ENCODE results near the gene STX16. TPM values are rescaled to one million over a fixed set of nuclear protein-coding genes. Genes with fewer than 3 reads are reported as not detected.

STX16 gene
- total RNA-seq, 1 donor from 2014 or later, result 32.4 TPM

DNA sequence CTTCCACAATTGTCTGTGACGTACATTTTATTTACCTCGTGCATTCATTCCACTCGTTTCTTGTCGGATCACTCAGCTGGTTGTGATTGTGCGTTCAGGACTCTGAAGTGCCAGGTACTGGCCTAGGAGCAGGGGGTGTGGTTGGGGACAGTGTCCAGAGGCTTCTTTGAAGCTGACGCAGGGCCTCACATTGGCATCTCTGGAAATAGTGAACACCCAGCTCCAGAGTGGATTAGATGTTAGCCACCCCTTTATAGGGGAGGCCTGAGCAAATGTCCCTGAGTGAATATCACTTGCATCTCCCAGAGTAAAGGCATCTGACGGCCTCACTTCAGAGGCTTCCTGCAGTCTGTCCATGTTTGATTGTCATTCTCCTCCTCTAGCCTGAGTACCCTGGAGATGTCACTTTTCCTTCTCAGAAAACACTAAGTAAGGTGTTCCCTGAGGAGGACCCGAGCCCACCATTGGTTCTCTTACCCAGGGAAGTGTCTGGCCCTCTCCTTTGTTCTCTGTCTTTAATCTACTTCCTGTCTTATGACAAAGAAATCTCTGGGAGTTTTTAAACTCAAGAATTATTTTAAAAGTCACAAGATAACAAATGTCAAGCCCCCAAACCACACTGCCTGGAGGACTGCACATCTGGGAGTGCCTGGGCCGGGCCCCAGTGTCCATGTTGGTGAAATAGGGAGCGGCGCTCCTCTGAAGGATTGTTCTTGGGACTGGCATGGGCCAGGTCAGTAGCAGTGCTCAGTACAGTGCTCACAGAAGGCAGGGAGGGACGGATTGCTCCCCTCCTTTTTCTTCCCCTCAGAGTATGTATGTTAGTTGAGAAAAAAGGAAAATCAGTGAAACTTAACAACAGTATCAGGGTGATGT is 10.8 kb downstream of the STX16 start:
- Histone ChIP-seq H3K9ac (ENCODE audit: low read depth in 1 of 3, low read length in 3 of 3) (peak overlapping the region; percentile 15 to 60 (median 59)), H3K9me3 (ENCODE audit: control insufficient read depth in 3 of 3, low read length in 3 of 3) (no peaks in the 10 kb centered on the region), H3K4me3 (ENCODE audit: low read length in 3 of 3) (peak overlapping the region in 2 of 3 donors; percentile 13 to 38), H3K36me3 (ENCODE audit: control insufficient read depth in 3 of 3, insufficient read depth in 3 of 3, low read length in 3 of 3) (peaks cover 0 to 6% (median 2%) of the 10 kb centered on the region in 3 donors), H3K4me1 (ENCODE audit: control insufficient read depth in 3 of 3, insufficient read depth in 3 of 3, low read length in 3 of 3) (peaks cover 21 to 35% (median 32%) of the 10 kb centered on the region in 3 donors), H3K27ac (ENCODE audit: low read depth, low read length) (peak overlapping the region; percentile 54), H3K27me3 (ENCODE audit: control insufficient read depth in 3 of 3, insufficient read depth in 3 of 3, low read length in 3 of 3) (no peaks in the 10 kb centered on the region)

DNA sequence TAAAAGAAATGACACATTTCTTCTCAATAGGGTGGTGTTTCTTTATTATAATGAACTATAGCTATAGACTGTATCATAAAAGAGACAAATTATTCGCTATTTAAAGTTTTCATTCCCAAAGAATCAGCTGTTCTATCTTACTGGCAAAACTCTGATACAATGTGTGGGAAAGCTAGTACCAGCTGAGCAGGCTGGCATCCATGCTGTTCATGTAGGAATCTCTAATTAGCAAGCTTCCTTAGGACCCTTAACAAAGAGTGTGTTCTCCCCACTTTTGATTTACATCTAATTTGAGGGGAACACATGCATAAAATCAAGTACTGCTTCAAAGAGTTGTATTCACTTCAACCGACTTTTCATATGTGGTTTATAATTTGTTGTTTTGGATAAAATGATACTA is 13.2 kb downstream of the STX16 start:
- Histone ChIP-seq H3K27ac (ENCODE audit: low read depth, low read length) (no peak overlapping the region), H3K27me3 (ENCODE audit: control insufficient read depth in 3 of 3, insufficient read depth in 3 of 3, low read length in 3 of 3) (no peaks in the 10 kb centered on the region), H3K9me3 (ENCODE audit: control insufficient read depth in 3 of 3, low read length in 3 of 3) (no peaks in the 10 kb centered on the region), H3K4me3 (ENCODE audit: low read length in 3 of 3) (no peak overlapping the region), H3K36me3 (ENCODE audit: control insufficient read depth in 3 of 3, insufficient read depth in 3 of 3, low read length in 3 of 3) (peaks cover 12 to 18% (median 13%) of the 10 kb centered on the region in 3 donors), H3K4me1 (ENCODE audit: control insufficient read depth in 3 of 3, insufficient read depth in 3 of 3, low read length in 3 of 3) (peaks cover 20 to 28% (median 23%) of the 10 kb centered on the region in 3 donors), H3K9ac (ENCODE audit: low read depth in 1 of 3, low read length in 3 of 3) (no peak overlapping the region)

DNA sequence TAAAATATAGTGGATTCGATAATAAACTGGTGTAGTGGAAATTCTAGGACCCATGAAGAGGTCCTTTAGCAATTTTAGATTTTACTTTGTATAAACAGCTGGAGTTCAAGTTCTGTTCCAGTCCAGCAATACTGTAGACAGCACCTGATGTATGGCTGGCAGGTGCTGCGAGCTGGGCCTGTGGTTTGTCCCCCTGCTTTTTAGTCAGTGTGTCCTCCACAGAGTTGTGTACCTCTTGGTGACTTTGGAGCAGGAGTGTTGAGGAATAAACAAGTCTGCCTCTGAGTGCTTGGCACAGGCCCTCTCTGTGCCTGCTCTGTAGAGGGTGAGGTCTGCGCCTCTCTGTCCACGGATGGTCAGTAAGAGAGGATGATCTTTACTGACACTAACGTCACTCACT is 13.8 kb downstream of the STX16 start:
- Histone ChIP-seq H3K9ac (ENCODE audit: low read depth in 1 of 3, low read length in 3 of 3) (no peak overlapping the region), H3K36me3 (ENCODE audit: control insufficient read depth in 3 of 3, insufficient read depth in 3 of 3, low read length in 3 of 3) (peaks cover 17 to 24% (median 17%) of the 10 kb centered on the region in 3 donors), H3K27ac (ENCODE audit: low read depth, low read length) (peak overlapping the region; percentile 45), H3K9me3 (ENCODE audit: control insufficient read depth in 3 of 3, low read length in 3 of 3) (no peaks in the 10 kb centered on the region), H3K27me3 (ENCODE audit: control insufficient read depth in 3 of 3, insufficient read depth in 3 of 3, low read length in 3 of 3) (no peaks in the 10 kb centered on the region), H3K4me1 (ENCODE audit: control insufficient read depth in 3 of 3, insufficient read depth in 3 of 3, low read length in 3 of 3) (peaks cover 20 to 26% (median 22%) of the 10 kb centered on the region in 3 donors), H3K4me3 (ENCODE audit: low read length in 3 of 3) (no peak overlapping the region)

DNA sequence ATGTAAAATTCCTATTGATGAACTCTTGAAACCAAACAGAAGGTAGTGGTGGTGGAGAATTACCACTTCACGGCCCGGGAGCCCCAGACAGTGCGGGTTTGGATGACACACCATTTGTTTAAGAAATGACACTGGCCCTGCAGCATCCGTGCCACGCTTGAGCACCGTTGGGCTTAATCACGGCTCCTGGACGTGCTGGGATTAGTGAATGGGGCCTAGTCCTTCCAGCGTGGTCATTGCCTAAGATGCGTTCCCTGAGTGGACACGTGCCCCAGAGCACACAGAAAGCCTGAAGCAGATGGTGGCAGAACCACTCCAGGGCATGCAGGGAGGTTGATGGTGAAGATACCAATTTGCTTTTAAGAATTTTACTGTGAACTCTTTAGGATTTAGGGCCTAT is 14.5 kb downstream of the STX16 start:
- no peak overlapping the region for H3K4me3 ChIP-seq (ENCODE audit: low read length in 3 of 3)
- H3K9me3 ChIP-seq (ENCODE audit: control insufficient read depth in 3 of 3, low read length in 3 of 3), result no peaks in the 10 kb centered on the region
- H3K27me3 ChIP-seq (ENCODE audit: control insufficient read depth in 3 of 3, insufficient read depth in 3 of 3, low read length in 3 of 3), result no peaks in the 10 kb centered on the region
- H3K9ac ChIP-seq (ENCODE audit: low read depth in 1 of 3, low read length in 3 of 3), result no peak overlapping the region
- peaks cover 18 to 25% (median 20%) of the 10 kb centered on the region in 3 donors for H3K4me1 ChIP-seq (ENCODE audit: control insufficient read depth in 3 of 3, insufficient read depth in 3 of 3, low read length in 3 of 3)
- peaks cover 21 to 31% (median 23%) of the 10 kb centered on the region in 3 donors for H3K36me3 ChIP-seq (ENCODE audit: control insufficient read depth in 3 of 3, insufficient read depth in 3 of 3, low read length in 3 of 3)
- peak overlapping the region; percentile 45 for H3K27ac ChIP-seq (ENCODE audit: low read depth, low read length)

DNA sequence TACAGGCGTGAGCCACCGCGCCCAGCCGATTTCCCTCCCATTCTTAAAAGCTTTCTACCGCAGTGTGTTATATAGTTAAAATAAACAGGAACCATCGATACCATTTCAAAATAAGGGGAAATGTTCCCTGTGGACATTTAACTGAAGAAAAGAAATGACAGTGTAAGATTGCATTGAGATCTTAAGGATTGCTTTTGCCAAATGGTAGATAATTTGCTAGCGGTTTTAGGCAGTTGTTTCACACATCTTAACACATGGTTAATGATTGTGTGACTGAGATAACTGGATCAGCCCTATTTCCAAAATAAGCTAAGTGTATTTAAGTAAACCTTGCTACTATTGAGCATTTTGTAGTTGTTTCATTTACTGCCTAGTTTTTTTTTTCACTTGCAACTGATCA is 15.6 kb downstream of the STX16 start:
- peaks cover 27 to 37% (median 30%) of the 10 kb centered on the region in 3 donors for H3K36me3 ChIP-seq (ENCODE audit: control insufficient read depth in 3 of 3, insufficient read depth in 3 of 3, low read length in 3 of 3)

DNA sequence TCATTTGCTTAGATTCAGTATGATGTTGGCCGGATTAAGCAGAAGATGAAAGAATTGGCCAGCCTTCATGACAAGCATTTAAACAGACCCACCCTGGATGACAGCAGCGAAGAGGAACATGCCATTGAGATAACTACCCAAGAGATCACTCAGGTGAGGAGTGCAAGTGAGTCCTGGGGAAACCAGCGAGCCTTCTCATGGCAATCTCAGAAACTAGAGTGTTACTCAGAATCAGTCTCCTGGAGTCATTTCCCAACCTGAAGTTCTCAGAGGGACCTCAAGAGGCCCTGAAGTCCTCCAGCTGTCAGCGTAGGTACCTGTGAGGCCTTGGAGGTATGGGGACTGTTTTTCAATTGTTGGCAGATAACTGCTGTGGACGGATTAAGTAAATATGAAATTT is 16.9 kb downstream of the STX16 start:
- no peak overlapping the region for H3K27ac ChIP-seq (ENCODE audit: low read depth, low read length)
- peaks cover 27 to 41% (median 36%) of the 10 kb centered on the region in 3 donors for H3K36me3 ChIP-seq (ENCODE audit: control insufficient read depth in 3 of 3, insufficient read depth in 3 of 3, low read length in 3 of 3)
- H3K4me3 ChIP-seq (ENCODE audit: low read length in 3 of 3), result no peak overlapping the region
- H3K9ac ChIP-seq (ENCODE audit: low read depth in 1 of 3, low read length in 3 of 3), result no peak overlapping the region
- no peaks in the 10 kb centered on the region for H3K9me3 ChIP-seq (ENCODE audit: control insufficient read depth in 3 of 3, low read length in 3 of 3)
- H3K27me3 ChIP-seq (ENCODE audit: control insufficient read depth in 3 of 3, insufficient read depth in 3 of 3, low read length in 3 of 3), result no peaks in the 10 kb centered on the region
- H3K4me1 ChIP-seq (ENCODE audit: control insufficient read depth in 3 of 3, insufficient read depth in 3 of 3, low read length in 3 of 3), result peaks cover 3 to 10% (median 6%) of the 10 kb centered on the region in 3 donors

More for the DNA sequence above, 15.6 kb downstream of the STX16 start:
- no peak overlapping the region for H3K9ac ChIP-seq (ENCODE audit: low read depth in 1 of 3, low read length in 3 of 3)
- H3K9me3 ChIP-seq (ENCODE audit: control insufficient read depth in 3 of 3, low read length in 3 of 3), result no peaks in the 10 kb centered on the region
- no peaks in the 10 kb centered on the region for H3K27me3 ChIP-seq (ENCODE audit: control insufficient read depth in 3 of 3, insufficient read depth in 3 of 3, low read length in 3 of 3)
- H3K27ac ChIP-seq (ENCODE audit: low read depth, low read length), result no peak overlapping the region
- peaks cover 8 to 15% (median 11%) of the 10 kb centered on the region in 3 donors for H3K4me1 ChIP-seq (ENCODE audit: control insufficient read depth in 3 of 3, insufficient read depth in 3 of 3, low read length in 3 of 3)
- no peak overlapping the region for H3K4me3 ChIP-seq (ENCODE audit: low read length in 3 of 3)

DNA sequence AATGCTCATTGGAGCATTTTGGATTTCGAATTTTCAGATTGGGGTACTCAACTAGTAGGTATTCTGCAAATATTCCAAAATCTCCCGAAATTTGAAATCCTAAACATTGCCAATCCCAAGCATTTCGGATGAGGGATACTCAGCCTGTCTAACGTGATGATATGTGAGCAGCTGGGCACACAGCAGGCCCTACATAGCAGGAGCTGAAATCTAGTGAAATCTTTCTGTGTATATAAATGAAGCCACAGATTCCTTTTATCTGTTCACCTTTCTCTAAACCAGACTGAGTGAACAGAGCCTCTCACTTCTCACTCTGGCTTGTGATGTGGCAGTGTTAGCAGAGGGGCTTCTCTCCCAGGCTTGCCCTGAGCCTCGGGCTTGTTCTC is 17.8 kb downstream of the STX16 start:
- Histone ChIP-seq H3K27ac (ENCODE audit: low read depth, low read length) (no peak overlapping the region), H3K4me3 (ENCODE audit: low read length in 3 of 3) (no peak overlapping the region), H3K36me3 (ENCODE audit: control insufficient read depth in 3 of 3, insufficient read depth in 3 of 3, low read length in 3 of 3) (peaks cover 33 to 50% (median 45%) of the 10 kb centered on the region in 3 donors), H3K27me3 (ENCODE audit: control insufficient read depth in 3 of 3, insufficient read depth in 3 of 3, low read length in 3 of 3) (no peaks in the 10 kb centered on the region), H3K9ac (ENCODE audit: low read depth in 1 of 3, low read length in 3 of 3) (no peak overlapping the region), H3K9me3 (ENCODE audit: control insufficient read depth in 3 of 3, low read length in 3 of 3) (no peaks in the 10 kb centered on the region), H3K4me1 (ENCODE audit: control insufficient read depth in 3 of 3, insufficient read depth in 3 of 3, low read length in 3 of 3) (peaks cover 3 to 10% (median 6%) of the 10 kb centered on the region in 3 donors)

DNA sequence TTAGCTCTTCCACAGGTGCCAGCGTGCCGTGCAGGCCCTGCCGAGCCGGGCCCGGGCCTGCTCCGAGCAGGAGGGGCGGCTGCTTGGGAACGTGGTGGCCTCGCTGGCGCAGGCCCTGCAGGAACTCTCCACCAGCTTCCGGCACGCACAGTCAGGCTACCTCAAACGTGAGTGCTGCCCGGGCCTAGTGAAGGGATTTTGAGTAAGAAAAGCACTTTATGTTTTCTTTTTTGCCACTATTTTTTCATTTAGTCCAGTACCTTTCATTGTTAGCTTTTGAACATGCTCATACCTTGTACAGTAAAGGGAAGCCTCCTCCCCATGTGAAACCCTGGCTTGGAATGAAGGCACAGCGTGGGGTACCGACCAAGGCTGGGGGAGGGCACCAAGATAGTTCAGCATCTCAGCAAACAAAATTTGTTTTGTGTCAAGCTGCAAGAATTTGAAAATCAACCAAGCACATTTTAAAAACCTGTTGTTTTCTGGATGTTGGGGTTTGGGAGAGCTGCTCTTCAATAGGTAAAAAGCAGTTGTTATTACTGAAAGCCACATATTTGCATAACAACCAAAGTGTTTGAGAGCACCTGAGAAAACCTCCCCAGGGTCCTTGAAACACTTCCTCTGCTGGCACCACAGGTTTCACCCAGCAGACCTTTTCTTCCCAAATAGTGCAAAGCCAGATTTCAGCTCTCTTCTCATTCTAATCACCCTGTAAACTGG is 18.4 kb downstream of the STX16 start:
- peaks cover 33 to 51% (median 50%) of the 10 kb centered on the region in 3 donors for H3K36me3 ChIP-seq (ENCODE audit: control insufficient read depth in 3 of 3, insufficient read depth in 3 of 3, low read length in 3 of 3)
- H3K27me3 ChIP-seq (ENCODE audit: control insufficient read depth in 3 of 3, insufficient read depth in 3 of 3, low read length in 3 of 3), result no peaks in the 10 kb centered on the region
- H3K27ac ChIP-seq (ENCODE audit: low read depth, low read length), result no peak overlapping the region

DNA sequence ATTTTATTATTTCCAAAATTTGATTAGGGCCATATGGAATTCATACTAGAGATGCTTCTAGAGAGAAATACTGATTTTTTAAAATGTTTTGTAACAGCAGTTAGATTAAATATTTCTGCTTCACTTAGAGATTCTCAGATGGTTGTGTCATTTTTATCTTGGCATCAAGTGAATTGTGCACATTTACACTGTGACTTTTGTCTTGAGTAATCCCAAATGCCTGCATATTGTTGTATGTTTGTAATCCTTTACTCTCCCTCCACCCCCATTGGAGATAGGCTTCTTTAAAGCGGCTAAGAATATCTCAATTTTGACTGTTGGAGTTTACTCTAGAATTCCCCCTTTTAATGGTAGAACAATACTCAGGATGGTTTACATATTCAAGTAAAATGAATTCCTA is 19.0 kb downstream of the STX16 start:
- no peak overlapping the region for H3K9ac ChIP-seq (ENCODE audit: low read depth in 1 of 3, low read length in 3 of 3)
- no peak overlapping the region for H3K4me3 ChIP-seq (ENCODE audit: low read length in 3 of 3)
- H3K9me3 ChIP-seq (ENCODE audit: control insufficient read depth in 3 of 3, low read length in 3 of 3), result no peaks in the 10 kb centered on the region
- H3K4me1 ChIP-seq (ENCODE audit: control insufficient read depth in 3 of 3, insufficient read depth in 3 of 3, low read length in 3 of 3), result peaks cover 3 to 6% (median 4%) of the 10 kb centered on the region in 3 donors
- H3K27ac ChIP-seq (ENCODE audit: low read depth, low read length), result no peak overlapping the region
- peaks cover 35 to 54% (median 50%) of the 10 kb centered on the region in 3 donors for H3K36me3 ChIP-seq (ENCODE audit: control insufficient read depth in 3 of 3, insufficient read depth in 3 of 3, low read length in 3 of 3)
- no peaks in the 10 kb centered on the region for H3K27me3 ChIP-seq (ENCODE audit: control insufficient read depth in 3 of 3, insufficient read depth in 3 of 3, low read length in 3 of 3)

More for the DNA sequence above, 18.4 kb downstream of the STX16 start:
- Histone ChIP-seq H3K4me1 (ENCODE audit: control insufficient read depth in 3 of 3, insufficient read depth in 3 of 3, low read length in 3 of 3) (peaks cover 3 to 10% (median 6%) of the 10 kb centered on the region in 3 donors), H3K4me3 (ENCODE audit: low read length in 3 of 3) (no peak overlapping the region), H3K9ac (ENCODE audit: low read depth in 1 of 3, low read length in 3 of 3) (no peak overlapping the region), H3K9me3 (ENCODE audit: control insufficient read depth in 3 of 3, low read length in 3 of 3) (no peaks in the 10 kb centered on the region)

Data from skeletal muscle tissue (tissue), 4 donors.